Prostate gland (tissue), 2 donors: ENCODE results near the gene RSPH1.

Experiments used
- CTCF ChIP-seq, 4 experiments: fragments of 200-600 bp in 2 of 4; fragments of 450-650 bp in 2 of 4; sonication (generic) in 2 of 4; IDR thresholded peaks; 1 replicate in 3 of 4; 2 replicates in 1 of 4; pipeline ENCODE4 v1.5.1; 2016 to 2019; ENCODE audit warnings: antibody characterized with exemption in 4 of 4, mild to moderate bottlenecking in 2 of 4, moderate library complexity in 2 of 4
- POLR2A ChIP-seq: fragments of 450-650 bp; IDR thresholded peaks from one replicate; pipeline ENCODE4 v1.6.1; 2016; ENCODE audit warnings: antibody characterized with exemption, mild to moderate bottlenecking

DNA sequence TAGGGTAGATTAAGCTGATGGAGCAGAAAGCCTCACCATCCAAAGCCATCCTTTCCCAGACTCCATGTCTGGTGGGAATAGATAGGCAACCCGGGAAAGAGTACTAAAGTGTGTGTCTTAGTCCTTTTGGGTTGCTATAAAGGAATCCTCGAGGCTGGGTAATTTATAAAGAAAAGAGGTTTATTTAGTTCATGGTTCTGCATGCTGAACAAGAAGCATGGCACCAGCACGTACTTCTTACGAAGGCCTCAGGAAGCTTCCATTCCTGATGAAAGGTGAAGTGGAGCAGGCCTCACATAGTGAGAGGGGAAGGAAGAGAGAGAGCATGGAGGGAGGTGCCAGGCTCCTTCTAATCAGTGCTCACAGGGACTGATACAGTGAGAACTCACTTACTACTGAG, 11.4 kb upstream of the RSPH1 start:
- TF ChIP-seq CTCF (IDR thresholded peaks at IDR 0.05), result no peak
- no peak for TF ChIP-seq POLR2A
